NOMO-1 treated with dmso at 0.1 percent for 144 hours (cell line): ENCODE results near the gene NTPCR.

ENCODE experiments used
- DNase-seq: peaks from one replicate; lab custom pipeline; 2025; ENCODE audit not compliant: unreplicated experiment; lab: John Stamatoyannopoulos, UW

Gene NTPCR

DNA sequence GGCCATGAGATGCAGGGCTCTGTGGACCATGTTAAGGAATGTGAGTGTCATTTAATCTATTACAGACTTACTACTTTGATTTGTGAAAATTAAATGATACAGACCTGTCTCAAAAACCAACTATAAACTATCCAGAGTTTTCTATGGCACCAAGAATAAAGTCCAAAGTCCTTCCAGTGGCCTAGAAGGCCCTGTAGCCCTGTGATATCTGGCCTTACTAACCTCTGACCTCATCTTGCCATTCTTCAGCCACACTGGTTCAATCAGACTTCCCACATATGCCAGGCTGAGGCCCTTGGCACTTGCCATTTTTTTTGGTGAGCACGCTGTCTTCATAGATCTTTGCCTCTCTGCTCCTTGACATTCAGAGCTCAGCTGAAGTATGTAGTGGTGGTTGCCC, 7.7 kb downstream of the NTPCR start:
- DNase-seq: no peak

- DNase-seq: no peak
These were observed 12.6 kb downstream of the NTPCR start for GRCh38 chr1:232962761-232963745.

GRCh38 chr1:232964601-232965000, 14.2 kb downstream of the NTPCR start:
- no peak for DNase-seq

DNA sequence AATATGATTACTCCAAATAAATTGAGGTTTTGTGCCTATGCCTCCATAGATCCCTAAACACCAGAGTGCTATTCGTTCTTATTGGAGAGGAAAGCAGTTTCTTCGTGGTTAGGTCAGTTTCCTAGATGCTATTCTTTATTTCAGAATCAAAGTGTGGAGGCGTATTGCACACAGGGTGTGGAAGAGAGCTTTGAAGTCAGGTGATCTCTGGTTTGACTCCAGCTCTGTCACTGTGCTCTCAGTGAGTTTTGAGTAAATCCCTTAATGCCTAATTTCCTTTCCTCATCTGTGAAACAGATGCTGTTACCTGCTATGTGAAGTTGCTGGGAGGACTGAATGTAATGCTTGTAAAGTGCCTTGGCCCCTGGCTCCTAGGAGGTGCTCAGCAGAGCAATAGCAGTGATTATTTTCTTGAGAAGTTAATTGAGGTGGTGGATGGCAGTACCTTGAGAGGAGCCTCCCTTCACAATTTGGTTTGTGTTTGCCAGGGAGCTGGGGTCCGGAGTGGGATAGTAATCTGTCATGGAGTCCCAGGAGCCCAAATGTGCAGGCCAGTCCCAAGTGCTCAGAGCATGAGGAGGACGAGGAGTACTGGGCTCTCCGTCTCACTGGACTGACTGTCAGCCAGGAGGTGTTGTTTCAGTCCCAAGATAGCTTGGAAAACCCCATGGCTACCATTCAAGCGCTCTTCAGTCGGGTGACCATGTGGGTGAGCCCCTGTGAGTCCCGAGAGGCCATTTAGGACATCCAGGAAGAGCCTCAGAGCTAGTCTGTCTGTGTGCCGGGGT, 14.9 kb downstream of the NTPCR start:
- DNase-seq: no peak

DNA sequence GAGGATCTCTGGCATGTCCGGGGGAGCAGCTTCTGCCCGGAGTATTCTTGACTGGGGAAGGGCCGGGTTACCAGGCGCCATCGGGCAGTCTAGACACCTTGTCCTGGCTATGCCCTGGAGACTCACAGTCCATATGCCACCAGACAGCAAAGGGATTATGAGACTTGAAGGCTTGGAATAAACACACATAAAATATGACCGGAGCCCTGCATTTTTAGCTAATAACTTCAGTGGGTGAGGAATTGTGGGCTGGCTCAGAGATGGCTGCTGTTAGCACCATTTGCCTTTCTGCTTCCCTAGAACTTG, 15.5 kb downstream of the NTPCR start:
- DNase-seq: no peak

DNA sequence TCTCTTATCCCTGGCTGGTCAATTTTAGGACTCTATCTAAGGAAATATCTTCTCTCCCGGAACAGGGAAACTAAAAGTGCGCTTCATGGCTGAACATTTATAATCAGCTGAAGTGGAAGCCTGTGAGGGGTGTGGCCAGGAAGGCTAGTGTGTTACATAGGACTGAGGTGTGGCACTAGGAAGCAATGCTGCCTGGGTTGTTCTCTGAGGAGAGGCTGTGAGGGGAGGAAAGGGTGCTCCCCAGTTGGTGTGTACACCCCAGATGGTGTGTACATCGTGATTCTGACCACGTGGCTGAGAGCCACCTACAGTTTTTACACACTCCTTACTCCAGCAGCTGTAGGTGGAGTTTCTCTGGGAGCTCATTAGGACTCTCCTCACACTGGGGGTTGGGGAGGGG, 16.3 kb downstream of the NTPCR start:
- no peak for DNase-seq

DNA sequence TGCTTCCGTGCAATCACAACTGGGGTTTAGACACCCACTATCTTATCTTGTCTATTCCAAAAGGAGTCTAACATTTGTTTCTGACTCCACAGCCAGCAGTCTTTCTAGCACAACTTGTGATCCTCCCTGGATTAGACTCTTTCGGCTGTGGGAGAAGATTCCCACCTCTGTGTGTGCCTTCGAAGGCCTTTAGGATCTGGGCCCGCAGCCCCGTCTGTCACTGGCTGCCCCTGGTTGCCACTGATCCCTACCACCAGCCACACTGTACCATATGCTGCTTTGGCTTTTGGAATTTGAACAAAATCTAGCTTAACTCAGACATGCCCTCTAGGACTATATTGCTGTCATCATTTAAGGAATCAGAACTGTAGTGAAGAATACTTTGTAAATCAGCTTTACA, 18.0 kb downstream of the NTPCR start:
- DNase-seq: no peak

DNA sequence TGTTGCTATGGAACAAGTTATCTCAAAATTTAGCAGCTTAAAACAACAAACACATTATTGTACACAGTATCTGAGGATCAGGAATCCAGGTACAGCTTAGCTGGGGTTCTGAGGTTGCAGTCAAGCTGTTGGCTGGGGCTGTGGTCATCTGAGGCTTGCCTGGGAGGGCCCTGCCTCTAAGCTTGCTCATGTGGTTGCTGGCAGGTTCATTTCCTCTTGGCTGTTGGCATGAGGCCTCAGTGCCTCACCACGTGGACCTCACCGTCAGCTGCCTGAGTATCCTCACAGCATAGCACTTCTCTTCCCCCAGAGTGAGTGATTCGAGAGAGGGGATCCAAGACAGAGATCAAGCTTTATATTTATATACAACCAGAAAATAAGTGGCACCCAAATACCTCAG, 18.6 kb downstream of the NTPCR start:
- peak; percentile 15 for DNase-seq

- no peak for DNase-seq
These were observed 19.4 kb downstream of the NTPCR start for GRCh38 chr1:232969799-232970198.

- no peak for DNase-seq
These were observed 20.1 kb downstream of the NTPCR start for GRCh38 chr1:232970508-232970907.

GRCh38 chr1:232973652-232974611, 23.5 kb downstream of the NTPCR start:
- no peak for DNase-seq

GRCh38 chr1:232974971-232975370, 24.6 kb downstream of the NTPCR start:
- no peak for DNase-seq

GRCh38 chr1:232978091-232978634, 27.8 kb downstream of the NTPCR start:
- no peak for DNase-seq

DNA sequence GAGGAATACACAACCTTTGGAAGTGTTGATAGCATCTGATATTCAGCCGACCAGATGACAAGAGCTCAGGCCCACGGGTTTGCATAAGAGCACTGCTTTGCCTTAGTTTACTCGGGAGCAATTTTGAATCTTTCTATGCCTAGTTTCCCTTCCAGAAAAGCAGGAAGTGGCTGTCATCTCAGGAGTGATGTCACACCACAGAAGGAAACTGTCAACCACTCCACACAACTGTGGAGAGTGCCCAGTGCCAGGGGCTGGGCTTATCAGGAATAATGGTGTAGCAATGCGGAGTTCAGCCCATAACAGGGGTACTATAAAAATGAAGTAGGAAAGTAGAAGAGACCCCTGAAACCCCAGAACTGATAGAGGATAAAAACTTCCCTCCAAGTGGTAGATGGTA, 28.4 kb downstream of the NTPCR start:
- no peak for DNase-seq

DNA sequence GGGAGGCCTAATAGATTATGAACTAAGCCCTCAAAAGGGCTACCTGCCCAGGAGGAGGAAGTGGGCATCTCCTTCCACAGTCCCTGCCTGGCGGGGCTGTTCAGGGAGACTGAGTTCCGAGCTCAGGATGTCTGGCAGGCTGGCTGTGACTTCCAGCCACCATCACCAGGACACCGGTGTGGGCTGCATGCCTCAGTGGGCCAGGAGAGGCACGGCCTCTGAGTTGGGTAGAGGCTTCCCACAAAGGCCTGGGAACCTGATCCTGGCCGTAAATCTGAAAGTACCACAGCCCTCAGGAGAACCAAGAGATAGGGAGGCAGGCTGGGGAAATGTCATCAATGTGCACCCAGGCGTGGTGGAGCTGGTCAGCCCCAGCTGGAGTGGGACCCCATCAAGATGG, 29.1 kb downstream of the NTPCR start:
- no peak for DNase-seq

GRCh38 chr1:232980355-232980978, 30.1 kb downstream of the NTPCR start:
- no peak for DNase-seq

DNA sequence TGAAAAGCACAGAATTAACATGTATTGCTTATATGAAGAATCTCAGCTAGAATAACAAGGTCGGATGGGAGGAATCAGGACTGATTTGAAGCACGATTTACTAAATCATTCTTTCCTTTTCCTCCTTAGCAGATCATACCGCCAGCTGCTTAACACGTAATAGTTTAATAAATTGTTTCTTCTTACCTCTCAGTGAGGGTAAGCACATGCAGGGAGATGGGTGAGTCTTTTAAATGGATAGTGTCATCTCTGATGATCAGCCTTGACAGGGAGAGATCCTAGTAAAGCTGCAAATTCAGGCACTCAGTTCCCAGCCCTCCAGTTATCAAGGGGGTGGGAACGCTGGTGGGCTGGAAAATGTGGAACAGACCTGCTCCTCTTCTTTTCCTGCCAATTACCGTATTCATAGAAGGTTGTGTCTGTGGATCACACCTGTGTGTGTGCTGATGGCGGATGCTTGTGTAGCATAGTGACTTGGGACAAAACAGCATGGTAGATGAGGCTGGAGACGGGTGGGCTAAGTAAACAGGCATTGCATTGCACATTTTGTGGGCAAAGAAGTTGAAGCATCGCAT, 30.7 kb downstream of the NTPCR start:
- no peak for DNase-seq

- no peak for DNase-seq
These were observed 32.0 kb downstream of the NTPCR start for GRCh38 chr1:232982238-232982944.

- DNase-seq: no peak
These were observed 33.0 kb downstream of the NTPCR start for GRCh38 chr1:232983375-232983774.
